ENCODE data around the gene JAKMIP1.

The JAKMIP1 gene

GRCh38 chr4:6197433-6198174 lies 2.7 kb downstream of the JAKMIP1 start:
- Histone ChIP-seq H3K4me1 (ENCODE audit: insufficient read depth, poor library complexity, severe bottlenecking) (no peaks in the 10 kb centered on the region), H3K27me3 (ENCODE audit: insufficient read depth, poor library complexity, severe bottlenecking) (peaks cover 47% of the 10 kb centered on the region)
- TF ChIP-seq, protein P1, sequence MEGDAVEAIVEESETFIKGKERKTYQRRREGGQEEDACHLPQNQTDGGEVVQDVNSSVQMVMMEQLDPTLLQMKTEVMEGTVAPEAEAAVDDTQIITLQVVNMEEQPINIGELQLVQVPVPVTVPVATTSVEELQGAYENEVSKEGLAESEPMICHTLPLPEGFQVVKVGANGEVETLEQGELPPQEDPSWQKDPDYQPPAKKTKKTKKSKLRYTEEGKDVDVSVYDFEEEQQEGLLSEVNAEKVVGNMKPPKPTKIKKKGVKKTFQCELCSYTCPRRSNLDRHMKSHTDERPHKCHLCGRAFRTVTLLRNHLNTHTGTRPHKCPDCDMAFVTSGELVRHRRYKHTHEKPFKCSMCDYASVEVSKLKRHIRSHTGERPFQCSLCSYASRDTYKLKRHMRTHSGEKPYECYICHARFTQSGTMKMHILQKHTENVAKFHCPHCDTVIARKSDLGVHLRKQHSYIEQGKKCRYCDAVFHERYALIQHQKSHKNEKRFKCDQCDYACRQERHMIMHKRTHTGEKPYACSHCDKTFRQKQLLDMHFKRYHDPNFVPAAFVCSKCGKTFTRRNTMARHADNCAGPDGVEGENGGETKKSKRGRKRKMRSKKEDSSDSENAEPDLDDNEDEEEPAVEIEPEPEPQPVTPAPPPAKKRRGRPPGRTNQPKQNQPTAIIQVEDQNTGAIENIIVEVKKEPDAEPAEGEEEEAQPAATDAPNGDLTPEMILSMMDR (IDR thresholded peaks at IDR 0.05; ENCODE audit: poor library complexity, severe bottlenecking), result no peak

GRCh38 chr4:6196871-6197270 lies 3.5 kb downstream of the JAKMIP1 start:
- Histone ChIP-seq H3K4me3 (ENCODE audit: severe bottlenecking) (no peak overlapping the region), H3K4me1 (ENCODE audit: insufficient read depth, poor library complexity, severe bottlenecking) (no peaks in the 10 kb centered on the region), H3K36me3 (ENCODE audit: low read depth) (no peaks in the 10 kb centered on the region), H3K9me3 (ENCODE audit: severe bottlenecking) (no peaks in the 10 kb centered on the region), H3K27ac (ENCODE audit: poor library complexity, severe bottlenecking) (no peak overlapping the region), H3K27me3 (ENCODE audit: insufficient read depth, poor library complexity, severe bottlenecking) (peaks cover 47% of the 10 kb centered on the region)
- ATAC-seq (ENCODE audit: low read depth), result no peak
- TF ChIP-seq, protein P1 (IDR thresholded peaks at IDR 0.05; ENCODE audit: poor library complexity, severe bottlenecking), result no peak
- no peak for DNase-seq (ENCODE audit: low spot score)

More at GRCh38 chr4:6197433-6198174, 2.7 kb downstream of the JAKMIP1 start:
- Histone ChIP-seq H3K4me3 (ENCODE audit: severe bottlenecking) (no peak overlapping the region), H3K27ac (ENCODE audit: poor library complexity, severe bottlenecking) (no peak overlapping the region), H3K36me3 (ENCODE audit: low read depth) (no peaks in the 10 kb centered on the region), H3K9me3 (ENCODE audit: severe bottlenecking) (no peaks in the 10 kb centered on the region)
- ATAC-seq (ENCODE audit: low read depth), result no peak
- no peak for DNase-seq (ENCODE audit: low spot score)

- Histone ChIP-seq H3K4me1 (ENCODE audit: insufficient read depth, poor library complexity, severe bottlenecking) (no peaks in the 10 kb centered on the region), H3K36me3 (ENCODE audit: low read depth) (no peaks in the 10 kb centered on the region), H3K27ac (ENCODE audit: poor library complexity, severe bottlenecking) (no peak overlapping the region), H3K4me3 (ENCODE audit: severe bottlenecking) (no peak overlapping the region), H3K27me3 (ENCODE audit: insufficient read depth, poor library complexity, severe bottlenecking) (peaks cover 42% of the 10 kb centered on the region), H3K9me3 (ENCODE audit: severe bottlenecking) (no peaks in the 10 kb centered on the region)
- ATAC-seq (ENCODE audit: low read depth) (no peak), DNase-seq (ENCODE audit: low spot score) (no peak)
- TF ChIP-seq, protein P1 (IDR thresholded peaks at IDR 0.05; ENCODE audit: poor library complexity, severe bottlenecking), result no peak
These were observed 4.0 kb downstream of the JAKMIP1 start for GRCh38 chr4:6196324-6196723.

- no peak for DNase-seq (ENCODE audit: low spot score)
- TF ChIP-seq, protein P1 (IDR thresholded peaks at IDR 0.05; ENCODE audit: poor library complexity, severe bottlenecking), result no peak
- Histone ChIP-seq H3K27me3 (ENCODE audit: insufficient read depth, poor library complexity, severe bottlenecking) (peaks cover 36% of the 10 kb centered on the region), H3K27ac (ENCODE audit: poor library complexity, severe bottlenecking) (no peak overlapping the region), H3K4me3 (ENCODE audit: severe bottlenecking) (no peak overlapping the region), H3K9me3 (ENCODE audit: severe bottlenecking) (no peaks in the 10 kb centered on the region), H3K4me1 (ENCODE audit: insufficient read depth, poor library complexity, severe bottlenecking) (no peaks in the 10 kb centered on the region), H3K36me3 (ENCODE audit: low read depth) (no peaks in the 10 kb centered on the region)
- no peak for ATAC-seq (ENCODE audit: low read depth)
These were observed 4.6 kb downstream of the JAKMIP1 start for GRCh38 chr4:6195602-6196319.
